Measurements from ENCODE around the gene PCSK5. TPM values are rescaled to one million over a fixed set of nuclear protein-coding genes. Genes with fewer than 3 reads are reported as not detected.

PCSK5 gene
- total RNA-seq, 1 donor from 2014 or later = 18.3 TPM

DNA sequence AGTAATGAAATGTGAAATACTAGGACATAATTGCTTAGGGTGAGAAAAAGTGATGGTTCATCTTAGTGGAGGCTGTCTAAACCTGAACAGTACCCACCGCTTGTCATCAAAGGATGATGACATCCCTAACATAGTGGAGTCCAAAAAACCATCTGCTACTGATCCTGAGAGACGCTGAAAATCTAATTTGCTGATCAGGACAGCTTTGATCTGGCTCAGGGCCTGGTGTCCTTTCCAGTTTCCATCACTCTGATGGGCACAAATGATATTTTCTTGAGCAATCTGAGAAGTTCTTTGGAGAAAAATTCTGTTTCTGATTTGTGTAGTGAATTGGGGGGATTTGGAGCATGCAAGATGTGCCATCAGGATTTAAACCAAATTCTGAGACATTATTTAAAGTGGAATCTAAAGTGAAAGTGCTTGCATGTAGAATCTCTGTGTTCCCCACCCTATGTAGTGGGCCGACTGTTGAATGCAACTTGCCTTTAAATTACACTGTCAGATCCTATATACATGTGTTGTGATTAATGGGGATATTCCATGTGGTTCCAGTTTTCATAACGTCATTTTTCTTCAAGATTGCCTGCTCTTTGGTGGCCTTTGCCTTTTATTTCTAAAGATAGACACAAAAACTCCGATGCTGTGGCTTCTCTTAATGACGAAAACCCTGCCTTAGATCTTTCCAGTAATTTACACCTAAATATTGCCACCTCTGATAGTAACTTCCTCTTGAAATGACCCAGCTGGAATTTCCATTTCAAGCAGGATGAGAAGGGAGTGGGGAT lies 213.2 kb downstream of the PCSK5 start:
- no peaks in the 10 kb centered on the region for H3K27me3 Mint-ChIP-seq (ENCODE audit: unreplicated experiment)
- no peaks in the 10 kb centered on the region for H3K9me3 Mint-ChIP-seq (ENCODE audit: unreplicated experiment)
- no peak for TF ChIP-seq CTCF (IDR thresholded peaks at IDR 0.05)
- no peak overlapping the region for H3K27ac Mint-ChIP-seq (ENCODE audit: unreplicated experiment)
- DNase-seq (ENCODE audit: extremely low spot score, unreplicated experiment) = no peak
- H3K4me3 Mint-ChIP-seq (ENCODE audit: unreplicated experiment) = no peak overlapping the region
- peaks cover 11% of the 10 kb centered on the region for H3K36me3 Mint-ChIP-seq (ENCODE audit: unreplicated experiment)
- peaks cover 13% of the 10 kb centered on the region for H3K4me1 Mint-ChIP-seq (ENCODE audit: unreplicated experiment)

- no peak for TF ChIP-seq CTCF (IDR thresholded peaks at IDR 0.05)
- Mint-ChIP-seq H3K27ac (ENCODE audit: unreplicated experiment) (no peak overlapping the region), H3K27me3 (ENCODE audit: unreplicated experiment) (no peaks in the 10 kb centered on the region), H3K9me3 (ENCODE audit: unreplicated experiment) (no peaks in the 10 kb centered on the region), H3K4me3 (ENCODE audit: unreplicated experiment) (no peak overlapping the region), H3K4me1 (ENCODE audit: unreplicated experiment) (no peaks in the 10 kb centered on the region), H3K36me3 (ENCODE audit: unreplicated experiment) (peaks cover 11% of the 10 kb centered on the region)
- DNase-seq (ENCODE audit: extremely low spot score, unreplicated experiment) = no peak
Measured at GRCh38 chr9:76107482-76107881, 217.0 kb downstream of the PCSK5 start.

DNA sequence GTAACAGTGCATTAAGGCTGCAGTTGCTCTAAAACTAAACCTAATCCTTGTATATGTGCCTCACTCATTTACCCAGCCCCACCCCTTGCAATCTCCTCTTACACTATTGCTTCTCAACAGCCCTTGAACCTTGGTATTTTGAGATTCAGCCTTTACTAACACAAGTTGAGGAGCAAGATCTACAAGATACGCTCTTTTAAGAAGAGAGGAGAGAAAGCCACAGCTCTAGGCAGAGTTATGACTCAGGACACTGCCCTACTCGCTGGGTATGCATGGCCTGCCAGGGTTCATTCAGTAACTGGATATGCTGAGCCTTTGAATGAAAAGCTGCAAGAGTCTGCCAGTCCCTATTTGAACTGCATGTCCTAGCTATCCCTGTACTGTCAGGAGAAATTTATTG lies 219.5 kb downstream of the PCSK5 start:
- no peaks in the 10 kb centered on the region for H3K9me3 Mint-ChIP-seq (ENCODE audit: unreplicated experiment)
- DNase-seq (ENCODE audit: extremely low spot score, unreplicated experiment) = no peak

GRCh38 chr9:76112151-76112550 lies 221.7 kb downstream of the PCSK5 start:
- H3K4me1 Mint-ChIP-seq (ENCODE audit: unreplicated experiment) = peaks cover 10% of the 10 kb centered on the region

More for the DNA sequence above, 219.5 kb downstream of the PCSK5 start:
- Mint-ChIP-seq H3K27me3 (ENCODE audit: unreplicated experiment) (no peaks in the 10 kb centered on the region), H3K4me3 (ENCODE audit: unreplicated experiment) (no peak overlapping the region), H3K4me1 (ENCODE audit: unreplicated experiment) (peaks cover 5% of the 10 kb centered on the region), H3K27ac (ENCODE audit: unreplicated experiment) (no peak overlapping the region), H3K36me3 (ENCODE audit: unreplicated experiment) (peaks cover 5% of the 10 kb centered on the region)
- TF ChIP-seq CTCF (IDR thresholded peaks at IDR 0.05) = no peak

More at GRCh38 chr9:76112151-76112550, 221.7 kb downstream of the PCSK5 start:
- Mint-ChIP-seq H3K4me3 (ENCODE audit: unreplicated experiment) (no peak overlapping the region), H3K36me3 (ENCODE audit: unreplicated experiment) (peaks cover 5% of the 10 kb centered on the region), H3K27me3 (ENCODE audit: unreplicated experiment) (no peaks in the 10 kb centered on the region), H3K9me3 (ENCODE audit: unreplicated experiment) (no peaks in the 10 kb centered on the region), H3K27ac (ENCODE audit: unreplicated experiment) (no peak overlapping the region)
- DNase-seq (ENCODE audit: extremely low spot score, unreplicated experiment) = no peak
- no peak for TF ChIP-seq CTCF (IDR thresholded peaks at IDR 0.05)
